Thoracic aorta (tissue), 2 donors: Measurements from ENCODE around the gene UBXN11. TPM values are rescaled to one million over a fixed set of nuclear protein-coding genes. Genes with fewer than 3 reads are reported as not detected.
A peak's percentile ranks its signal among the peaks of the same experiment; 100 is the strongest.

Experiments
- ATAC-seq: fragments of 150-250 bp; one replicate; pipeline ENCODE4 v1.8.0; 2017; ENCODE audit warnings: low read depth; ENCODE audit not compliant: insufficient number of reproducible peaks, low FRiP score
- DNase-seq: peaks from one replicate; pipeline ENCODE4 v3.0.0-alpha.2; 2020; ENCODE audit warnings: low spot score
- H3K27ac ChIP-seq, 2 donors: fragments of 200-600 bp; sonication (generic); 1 replicate in 1 of 2; 2 replicates in 1 of 2; pipeline ENCODE4 v1.5.1; 2016; ENCODE audit warnings: mild to moderate bottlenecking in 2 of 2, moderate library complexity in 2 of 2
- H3K27me3 ChIP-seq: fragments of 200-600 bp; sonication (generic); replicated peaks from 2 replicates; pipeline ENCODE4 v1.6.0; 2016; ENCODE audit warnings: mild to moderate bottlenecking; ENCODE audit not compliant: insufficient read depth
- H3K36me3 ChIP-seq: fragments of 200-600 bp; sonication (generic); one replicate; pipeline ENCODE4 v1.5.1; 2016
- H3K4me1 ChIP-seq, 2 donors: fragments of 200-600 bp; sonication (generic); 1 replicate in 1 of 2; 2 replicates in 1 of 2; pipeline versions ENCODE4 v1.5.1 to v1.6.0; 2016; ENCODE audit warnings: low read depth in 2 of 2, mild to moderate bottlenecking in 1 of 2; ENCODE audit not compliant: control insufficient read depth in 1 of 2
- H3K4me3 ChIP-seq: fragments of 200-600 bp; sonication (generic); 2 replicates; pipeline ENCODE4 v1.5.1; 2016; ENCODE audit warnings: mild to moderate bottlenecking
- H3K9me3 ChIP-seq: fragments of 200-600 bp; sonication (generic); 2 replicates; pipeline ENCODE4 v1.5.1; 2016
- total RNA-seq, 2 donors: library from RNA; depleted of rRNA; stranded (reverse); fragments of >200 nt; gene quantifications; one replicate each; pipeline versions ENCODE4 v1.1.0 to v1.2.3, GENCODE V29; 2016
- TF ChIP-seq, protein P1 (sequence below): fragments of 200-600 bp; sonication (generic); IDR thresholded peaks from one replicate; pipeline ENCODE4 v1.5.1; 2019; ENCODE audit warnings: antibody characterized with exemption

Gene UBXN11
- total RNA-seq, 2 donors from 2014 or later, result 9.6 to 23.2 TPM

GRCh38 chr1:26318338-26319064 lies 12.1 kb upstream of the UBXN11 start:
- Histone ChIP-seq H3K27me3 (no peaks in the 10 kb centered on the region), H3K4me3 (peak overlapping the region; percentile 42), H3K27ac (no peak overlapping the region), H3K36me3 (no peaks in the 10 kb centered on the region), H3K9me3 (no peaks in the 10 kb centered on the region), H3K4me1 (no peaks in the 10 kb centered on the region)
- DNase-seq (no peak), ATAC-seq (no peak)
- TF ChIP-seq, protein P1, sequence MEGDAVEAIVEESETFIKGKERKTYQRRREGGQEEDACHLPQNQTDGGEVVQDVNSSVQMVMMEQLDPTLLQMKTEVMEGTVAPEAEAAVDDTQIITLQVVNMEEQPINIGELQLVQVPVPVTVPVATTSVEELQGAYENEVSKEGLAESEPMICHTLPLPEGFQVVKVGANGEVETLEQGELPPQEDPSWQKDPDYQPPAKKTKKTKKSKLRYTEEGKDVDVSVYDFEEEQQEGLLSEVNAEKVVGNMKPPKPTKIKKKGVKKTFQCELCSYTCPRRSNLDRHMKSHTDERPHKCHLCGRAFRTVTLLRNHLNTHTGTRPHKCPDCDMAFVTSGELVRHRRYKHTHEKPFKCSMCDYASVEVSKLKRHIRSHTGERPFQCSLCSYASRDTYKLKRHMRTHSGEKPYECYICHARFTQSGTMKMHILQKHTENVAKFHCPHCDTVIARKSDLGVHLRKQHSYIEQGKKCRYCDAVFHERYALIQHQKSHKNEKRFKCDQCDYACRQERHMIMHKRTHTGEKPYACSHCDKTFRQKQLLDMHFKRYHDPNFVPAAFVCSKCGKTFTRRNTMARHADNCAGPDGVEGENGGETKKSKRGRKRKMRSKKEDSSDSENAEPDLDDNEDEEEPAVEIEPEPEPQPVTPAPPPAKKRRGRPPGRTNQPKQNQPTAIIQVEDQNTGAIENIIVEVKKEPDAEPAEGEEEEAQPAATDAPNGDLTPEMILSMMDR, result no peak

DNA sequence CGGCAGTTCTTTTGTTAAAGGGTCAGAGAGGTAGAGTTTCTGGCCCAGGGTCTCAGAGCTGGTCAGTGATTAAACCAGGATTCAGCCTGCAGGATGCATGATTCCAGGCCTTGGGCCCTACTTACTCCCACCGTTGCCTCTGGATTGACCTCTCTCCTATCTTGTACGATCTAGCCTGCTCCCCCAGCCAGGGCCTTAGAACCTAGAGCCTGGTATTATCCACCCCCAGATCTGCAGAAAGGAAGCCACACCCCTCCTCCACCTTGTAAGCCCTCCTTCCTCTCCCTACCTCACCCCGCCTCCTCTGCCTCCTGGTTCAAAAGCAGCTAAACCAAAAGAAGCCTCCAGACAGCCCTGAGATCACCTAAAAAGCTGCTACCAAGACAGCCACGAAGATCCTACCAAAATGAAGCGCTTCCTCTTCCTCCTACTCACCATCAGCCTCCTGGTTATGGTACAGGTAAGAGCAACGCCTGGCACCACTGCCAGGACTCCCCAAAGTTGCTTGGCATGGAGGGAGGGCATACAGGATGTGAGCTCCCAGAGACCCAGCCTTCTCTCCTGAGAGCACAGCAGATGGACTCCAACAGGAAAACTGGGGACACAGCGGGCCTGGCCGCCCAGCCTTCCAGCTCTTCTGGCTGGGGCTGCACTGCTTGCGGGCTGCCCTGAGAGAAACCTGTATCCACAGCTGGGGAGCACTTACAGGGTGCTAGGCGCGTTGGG lies 11.3 kb upstream of the UBXN11 start, which contains the start of gene CD52:
TSS of gene CD52 (plus strand) at position 347 of the 726 bp plus-strand sequence. CDS start at position 407, 60 bp downstream.
- peak within 1 kb of the TSS; percentile 42 for H3K4me3 ChIP-seq
- no peak for DNase-seq
- no peaks in the 10 kb centered on the region for H3K4me1 ChIP-seq
- TF ChIP-seq, protein P1, result no peak
- no peaks in the 10 kb centered on the region for H3K36me3 ChIP-seq
- H3K9me3 ChIP-seq, result no peaks in the 10 kb centered on the region
- no peak within 1 kb of the TSS for H3K27ac ChIP-seq
- no peaks in the 10 kb centered on the region for H3K27me3 ChIP-seq
- no peak for ATAC-seq

GRCh38 chr1:26317146-26317545 lies 10.7 kb upstream of the UBXN11 start:
- ATAC-seq (no peak), DNase-seq (no peak)
- no peaks in the 10 kb centered on the region for H3K4me1 ChIP-seq
- no peaks in the 10 kb centered on the region for H3K9me3 ChIP-seq
- no peak overlapping the region for H3K27ac ChIP-seq
- H3K27me3 ChIP-seq, result no peaks in the 10 kb centered on the region
- H3K36me3 ChIP-seq, result no peaks in the 10 kb centered on the region
- no peak overlapping the region for H3K4me3 ChIP-seq
- TF ChIP-seq, protein P1, result no peak

GRCh38 chr1:26315874-26316850 lies 9.7 kb upstream of the UBXN11 start:
- TF ChIP-seq, protein P1, result no peak
- Histone ChIP-seq H3K27ac (no peak overlapping the region), H3K4me1 (no peaks in the 10 kb centered on the region), H3K4me3 (no peak overlapping the region), H3K27me3 (no peaks in the 10 kb centered on the region), H3K36me3 (no peaks in the 10 kb centered on the region), H3K9me3 (no peaks in the 10 kb centered on the region)
- ATAC-seq, result no peak
- no peak for DNase-seq
